HG02678 (cell line): Measurements from ENCODE around the gene CASS4.
"Not testable (repeated sequence)": the region's sequence is repeated elsewhere in the genome, so short reads cannot be mapped to it uniquely, and the experiment has no call there.

Experiments
- ATAC-seq: cut with Tn5 transposase; IDR thresholded peaks from one replicate; pipeline ENCODE4 v1.9.1; 2021; ENCODE audit warnings: mild to moderate bottlenecking, moderate library complexity; ENCODE audit not compliant: unreplicated experiment

Gene CASS4, protein sequence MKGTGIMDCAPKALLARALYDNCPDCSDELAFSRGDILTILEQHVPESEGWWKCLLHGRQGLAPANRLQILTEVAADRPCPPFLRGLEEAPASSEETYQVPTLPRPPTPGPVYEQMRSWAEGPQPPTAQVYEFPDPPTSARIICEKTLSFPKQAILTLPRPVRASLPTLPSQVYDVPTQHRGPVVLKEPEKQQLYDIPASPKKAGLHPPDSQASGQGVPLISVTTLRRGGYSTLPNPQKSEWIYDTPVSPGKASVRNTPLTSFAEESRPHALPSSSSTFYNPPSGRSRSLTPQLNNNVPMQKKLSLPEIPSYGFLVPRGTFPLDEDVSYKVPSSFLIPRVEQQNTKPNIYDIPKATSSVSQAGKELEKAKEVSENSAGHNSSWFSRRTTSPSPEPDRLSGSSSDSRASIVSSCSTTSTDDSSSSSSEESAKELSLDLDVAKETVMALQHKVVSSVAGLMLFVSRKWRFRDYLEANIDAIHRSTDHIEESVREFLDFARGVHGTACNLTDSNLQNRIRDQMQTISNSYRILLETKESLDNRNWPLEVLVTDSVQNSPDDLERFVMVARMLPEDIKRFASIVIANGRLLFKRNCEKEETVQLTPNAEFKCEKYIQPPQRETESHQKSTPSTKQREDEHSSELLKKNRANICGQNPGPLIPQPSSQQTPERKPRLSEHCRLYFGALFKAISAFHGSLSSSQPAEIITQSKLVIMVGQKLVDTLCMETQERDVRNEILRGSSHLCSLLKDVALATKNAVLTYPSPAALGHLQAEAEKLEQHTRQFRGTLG

GRCh38 chr20:56411759-56412472 is at the start of gene CASS4:
Gene CASS4 (plus strand): TSS chr20:56412260. CDS start chr20:56412459, 199 bp downstream.
- ATAC-seq = peak; percentile 80

DNA sequence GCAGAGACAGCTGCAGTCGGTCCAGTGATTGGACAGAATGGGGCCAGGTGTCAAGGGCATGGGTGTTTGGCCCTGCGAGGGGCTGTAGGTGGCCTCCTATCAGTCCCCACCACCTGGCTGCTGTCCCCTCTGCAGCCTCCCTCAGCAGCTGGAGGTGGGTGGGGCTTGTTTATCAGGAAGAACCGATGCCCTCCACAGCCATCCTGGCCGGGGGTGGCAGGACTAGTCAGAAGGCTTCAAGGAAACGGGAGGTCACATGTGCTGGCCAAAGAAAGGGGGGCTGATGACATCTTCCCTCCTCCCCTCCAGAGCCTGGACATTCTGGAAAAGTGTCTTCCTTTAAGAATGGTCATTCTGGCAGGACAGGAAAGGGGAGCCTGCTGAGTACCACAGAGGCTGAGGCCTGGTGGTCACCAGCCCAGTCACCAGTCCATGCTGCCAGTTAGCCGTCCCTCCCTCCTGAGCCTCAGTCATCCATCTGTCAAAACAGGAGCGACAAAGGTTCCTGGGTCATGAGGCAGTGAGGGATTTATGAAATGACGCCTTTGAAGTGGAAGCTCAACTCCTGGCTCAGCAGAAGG is 49.1 kb upstream of the CASS4 start:
- no peak for ATAC-seq

- ATAC-seq = no peak
Measured at GRCh38 chr20:56363491-56363890, 48.6 kb upstream of the CASS4 start.

DNA sequence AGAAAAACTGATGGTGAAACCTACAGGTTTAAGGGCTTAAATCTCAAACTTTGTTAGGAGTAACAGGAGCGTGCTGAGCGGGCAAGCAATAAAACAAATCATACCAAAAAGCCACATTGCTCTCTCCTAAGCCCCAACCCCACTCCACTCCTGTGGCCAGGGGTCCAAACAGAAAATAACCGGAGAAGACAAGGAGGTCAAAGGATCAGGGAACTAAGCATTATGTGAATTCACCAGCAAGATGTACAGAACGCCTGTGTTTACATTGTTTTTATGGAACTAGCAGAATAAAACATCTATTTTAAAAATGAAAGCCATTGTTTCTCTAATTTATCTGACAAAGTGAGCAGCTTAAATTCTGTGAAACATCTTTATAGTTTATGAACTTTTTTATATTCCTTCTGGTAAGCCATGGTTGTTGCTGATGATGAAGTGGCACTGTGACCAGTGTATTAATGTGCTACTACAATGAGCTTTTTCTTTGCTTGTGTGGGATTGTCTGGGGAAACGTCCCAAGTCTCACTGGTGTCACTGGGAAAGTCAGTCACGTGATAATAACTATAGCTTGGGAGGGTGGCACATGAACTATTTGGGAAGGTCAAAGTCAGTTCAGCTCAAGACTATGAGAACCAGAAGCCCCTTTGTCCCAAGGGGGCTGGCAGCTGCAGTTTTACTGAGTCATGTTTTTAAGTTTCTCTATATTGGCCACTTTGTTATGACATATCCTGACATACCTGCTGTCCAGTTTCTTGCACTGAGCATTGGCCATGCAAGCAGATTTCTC is 43.5 kb upstream of the CASS4 start:
- ATAC-seq = no peak

DNA sequence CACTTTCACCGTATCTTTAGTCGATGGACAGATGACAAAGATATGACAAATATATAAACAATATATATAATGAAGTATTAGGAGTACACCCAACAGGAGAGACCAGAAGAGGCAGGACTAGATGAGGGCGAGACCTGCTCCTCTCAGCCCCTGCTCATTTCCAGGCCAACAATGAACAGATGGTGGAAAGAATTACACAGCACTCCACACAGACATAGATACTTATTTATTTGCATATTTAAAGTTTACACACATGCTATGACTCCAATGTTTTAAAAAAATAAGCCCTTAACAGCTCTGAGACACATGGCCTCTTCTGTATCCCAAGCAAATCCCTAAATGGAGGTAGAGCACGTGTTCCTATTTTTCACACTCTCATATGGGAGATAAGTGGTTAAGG is 42.9 kb upstream of the CASS4 start:
- no peak for ATAC-seq

DNA sequence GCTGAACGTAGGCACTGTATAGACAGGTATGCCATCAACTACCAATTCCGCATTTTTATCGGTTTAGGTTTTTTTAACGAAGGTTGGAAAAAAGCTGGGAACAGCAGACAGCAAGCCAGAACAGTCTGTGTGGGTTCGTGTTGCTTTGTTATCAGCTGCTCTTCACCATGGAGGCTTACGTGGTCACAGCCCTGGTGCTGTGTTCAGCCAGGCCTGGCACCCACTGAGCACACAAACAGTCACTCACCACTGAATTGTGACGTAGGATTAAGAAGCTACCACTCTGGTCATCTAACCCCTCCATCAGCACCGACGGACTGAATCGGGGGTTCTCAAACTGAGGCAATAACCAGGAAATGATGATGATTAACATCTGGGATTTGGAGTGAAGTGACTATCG is 40.1 kb upstream of the CASS4 start:
- ATAC-seq = no peak

DNA sequence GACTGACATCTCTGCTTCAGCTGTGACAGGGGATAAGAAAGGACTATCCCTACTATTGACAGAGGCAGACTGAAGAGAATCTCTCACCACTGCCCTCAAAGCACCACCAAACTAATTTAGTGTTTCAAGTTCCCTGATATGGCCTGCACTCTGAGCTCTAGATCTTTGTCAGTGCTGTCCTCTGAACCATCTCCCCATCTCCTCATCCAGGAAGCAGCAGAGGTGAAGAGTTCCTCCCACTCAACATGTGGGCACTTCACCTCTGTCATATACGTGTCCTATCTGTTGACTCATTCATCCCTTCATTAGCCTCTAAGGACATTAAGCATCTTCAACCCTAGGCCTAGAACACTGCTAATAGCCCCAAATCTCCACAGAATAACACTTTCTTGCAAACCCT is 39.2 kb upstream of the CASS4 start:
- no peak for ATAC-seq

DNA sequence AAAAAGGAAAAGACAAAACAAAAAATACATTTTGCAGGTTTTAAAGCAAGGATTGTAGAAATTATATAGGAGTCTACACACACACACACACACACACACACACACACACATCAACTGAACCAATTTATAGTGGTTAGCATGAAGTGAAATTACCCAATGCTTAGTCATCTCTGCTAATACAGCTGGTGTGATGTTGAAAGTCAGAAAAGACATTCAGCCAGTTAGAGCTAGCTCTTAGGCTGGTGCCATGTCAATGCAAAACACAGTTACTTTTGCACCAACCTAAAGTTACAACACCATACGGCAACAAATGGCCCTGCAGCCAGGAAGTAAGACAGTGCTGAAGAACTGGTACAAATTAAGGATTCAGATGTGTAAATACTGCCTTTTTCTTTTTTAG is 38.1 kb upstream of the CASS4 start:
- peak; percentile 56 for ATAC-seq

DNA sequence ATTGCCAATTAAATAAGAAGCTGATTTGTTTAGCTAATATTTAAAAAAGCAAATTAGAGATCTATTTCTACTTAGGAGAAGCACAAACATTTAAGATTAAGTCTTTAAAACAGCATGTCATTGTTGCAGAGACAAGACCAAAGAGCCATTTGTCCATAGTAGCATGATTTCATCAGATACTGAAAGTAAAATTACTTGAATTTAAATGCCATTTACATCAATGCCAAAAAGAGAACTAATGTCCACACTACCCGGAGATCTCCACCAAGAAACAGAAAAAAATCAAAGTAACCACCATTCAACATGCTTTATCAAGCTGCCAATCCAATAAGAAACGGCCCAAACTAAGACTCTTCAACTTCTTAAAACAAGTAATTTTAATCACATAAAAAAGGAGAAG is 35.7 kb upstream of the CASS4 start:
- no peak for ATAC-seq

DNA sequence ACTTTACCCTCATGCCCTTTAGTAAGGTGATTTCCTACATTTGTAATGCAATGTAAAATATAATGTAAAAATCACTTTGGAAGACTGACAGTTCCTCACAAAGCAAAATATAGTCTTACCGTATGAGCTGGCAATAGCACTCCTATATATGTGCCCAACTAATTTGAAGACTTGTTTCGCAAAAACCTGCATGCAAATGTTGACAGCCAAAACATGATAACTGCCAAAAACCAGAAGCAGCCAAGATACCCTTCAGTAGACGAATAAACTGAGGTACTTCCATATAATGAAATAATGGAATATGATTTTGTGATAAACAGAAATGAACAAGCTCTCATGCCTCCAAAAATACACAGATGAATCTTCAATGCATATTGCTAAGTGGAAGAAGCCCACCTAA is 33.7 kb upstream of the CASS4 start:
- ATAC-seq = no peak

GRCh38 chr20:56380375-56380774 is 31.7 kb upstream of the CASS4 start:
- ATAC-seq = no peak

DNA sequence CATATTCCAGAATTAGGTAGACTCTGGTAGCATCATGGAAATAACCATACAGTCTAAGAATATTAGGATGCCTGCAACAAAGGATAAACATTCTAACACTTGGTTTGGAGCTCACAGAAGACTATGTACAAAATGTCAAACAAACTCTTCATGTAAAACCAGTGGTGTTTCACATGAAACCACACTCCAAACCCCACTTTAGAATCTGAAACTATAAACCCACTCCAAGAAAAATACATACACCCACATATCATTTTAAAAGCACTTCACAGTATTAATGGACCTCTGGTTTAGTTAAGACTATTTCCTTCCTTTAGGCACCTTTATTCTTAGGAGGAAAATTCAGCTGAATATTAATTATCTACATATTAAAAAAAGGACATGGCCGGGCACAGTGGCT is 30.6 kb upstream of the CASS4 start:
- no peak for ATAC-seq

DNA sequence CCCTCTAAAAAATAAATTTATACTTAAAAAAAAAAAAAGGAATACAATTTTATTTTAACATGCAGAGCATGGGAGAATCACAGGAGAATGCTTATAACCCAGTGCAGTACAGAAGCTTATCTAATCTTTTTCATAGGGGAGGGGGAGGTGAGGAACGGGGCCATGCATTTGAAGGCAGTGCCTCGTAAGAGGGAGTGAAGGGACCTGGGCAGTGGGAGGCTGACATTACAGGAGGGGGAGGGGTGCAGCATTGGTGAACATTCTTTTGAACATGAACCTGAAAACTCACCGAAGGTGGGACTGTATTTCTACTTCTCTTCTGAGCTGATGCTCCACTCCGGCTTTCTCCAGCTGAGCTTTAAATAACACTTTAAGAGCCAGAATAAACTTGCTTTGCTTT is 29.4 kb upstream of the CASS4 start:
- ATAC-seq = no peak

DNA sequence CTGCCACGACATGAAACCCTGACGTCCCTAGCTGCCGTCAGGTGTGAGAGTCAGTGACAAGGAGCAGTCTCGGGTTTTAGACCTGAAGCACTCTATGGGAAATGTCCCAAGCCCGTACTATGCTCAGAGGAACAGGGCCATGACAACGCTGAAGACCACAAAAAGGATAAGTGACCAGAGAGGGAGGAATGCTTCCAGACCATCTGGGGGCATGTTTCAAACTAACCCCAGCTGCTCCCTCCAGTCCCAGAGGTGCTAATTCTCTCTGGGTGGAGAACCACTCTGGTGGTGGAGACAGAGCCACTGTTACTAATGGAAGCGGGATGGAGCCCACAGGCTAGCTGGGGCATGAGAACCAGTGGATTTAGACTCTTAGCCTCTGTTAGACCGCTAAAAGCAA is 28.7 kb upstream of the CASS4 start:
- ATAC-seq = no peak

DNA sequence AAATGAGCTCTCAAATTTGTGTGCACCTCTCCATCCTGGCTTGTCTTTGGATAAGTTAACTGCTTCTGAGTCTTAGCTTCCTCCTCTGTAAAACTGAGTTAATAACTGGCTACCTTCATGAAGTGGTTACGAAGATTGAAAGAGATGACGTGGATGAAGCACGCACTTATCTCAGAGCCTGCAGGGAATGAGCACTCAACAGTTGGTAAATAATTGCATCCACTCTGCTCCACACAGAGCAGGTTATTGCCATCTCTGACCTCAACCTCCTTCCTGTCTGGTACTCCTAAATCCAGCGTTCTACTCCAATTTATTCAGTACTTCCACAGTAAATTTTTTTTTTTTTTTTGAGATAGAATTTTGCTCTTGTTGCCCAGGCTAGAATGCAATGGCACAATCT is 26.9 kb upstream of the CASS4 start:
- ATAC-seq = no peak

- no peak for ATAC-seq
Measured at GRCh38 chr20:56386219-56386618, 25.8 kb upstream of the CASS4 start.

- ATAC-seq = no peak
Measured at GRCh38 chr20:56388882-56389281, 23.2 kb upstream of the CASS4 start.

DNA sequence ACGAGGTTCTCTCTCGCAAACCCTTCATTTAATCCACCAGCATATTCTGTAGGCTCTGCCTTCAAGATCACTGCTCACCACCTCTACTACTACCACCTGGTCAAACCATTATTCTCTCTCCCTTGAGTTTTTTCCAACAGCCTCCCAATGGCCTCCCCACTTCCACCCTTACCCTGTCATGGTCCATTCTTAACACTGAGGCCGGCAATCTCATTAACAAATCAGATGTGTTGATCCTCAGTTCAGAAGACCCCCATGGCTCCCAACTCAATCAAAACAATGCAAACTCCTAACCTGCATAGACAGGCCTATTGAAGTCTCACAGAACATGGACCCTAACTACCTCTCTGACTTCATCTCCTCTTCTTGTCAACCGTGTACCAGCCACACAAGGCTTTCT is 22.3 kb upstream of the CASS4 start:
- ATAC-seq = no peak

DNA sequence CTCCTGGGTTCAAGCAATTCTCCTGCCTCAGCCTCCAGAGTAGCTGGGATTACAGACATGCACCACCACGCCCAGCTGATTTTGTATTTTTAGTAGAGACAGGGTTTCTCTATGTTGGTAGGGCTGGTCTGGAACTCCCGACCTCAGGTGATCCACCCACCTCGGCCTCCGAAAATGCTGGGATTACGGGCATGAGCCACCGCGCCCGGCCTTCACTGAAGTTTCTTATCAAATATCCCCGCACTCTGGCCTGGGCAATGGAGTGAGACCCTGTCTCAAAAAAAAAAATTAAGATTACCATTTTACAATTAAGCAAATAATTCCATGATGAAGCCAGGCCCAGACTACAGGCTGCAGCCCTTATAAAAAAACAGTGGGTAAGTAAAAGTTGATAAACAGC is 21.7 kb upstream of the CASS4 start:
- not testable (repeated sequence) for ATAC-seq

DNA sequence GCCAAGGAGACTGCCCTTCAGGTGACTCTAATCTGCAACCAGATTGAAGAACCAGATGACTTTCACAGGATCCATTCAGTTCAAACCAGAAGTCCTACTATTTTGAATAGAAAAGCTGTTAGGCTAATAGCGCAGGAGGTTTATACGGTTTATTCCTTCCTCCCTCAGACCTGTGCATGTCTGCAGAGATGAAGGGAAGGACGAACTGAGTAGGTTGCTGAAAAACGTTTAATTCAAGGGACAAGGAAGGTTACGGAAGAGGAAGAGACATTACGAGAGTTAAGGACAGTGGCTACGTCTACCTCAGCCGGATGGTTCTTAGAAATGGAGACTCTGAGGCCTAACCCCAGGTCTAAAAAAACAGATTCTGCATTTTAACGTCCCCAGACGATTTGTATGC is 21.0 kb upstream of the CASS4 start:
- ATAC-seq = no peak
